Heart left ventricle (tissue), 13 donors: ENCODE measurements around the gene FGF14.

Experiments
- CTCF ChIP-seq, 12 donors: fragments of 200-600 bp; sonication (generic) in 4 of 12; IDR thresholded peaks; one replicate each; pipeline versions ENCODE4 v1.5.0 to v1.8.0; 2018 to 2022; ENCODE audit warnings: antibody characterized with exemption in 12 of 12, mild to moderate bottlenecking in 5 of 12
- POLR2A ChIP-seq, 2 donors: fragments of 450-650 bp; IDR thresholded peaks; one replicate each; pipeline ENCODE4 v1.6.1; 2017; ENCODE audit warnings: antibody characterized with exemption in 2 of 2, mild to moderate bottlenecking in 2 of 2, moderate library complexity in 2 of 2
- donor health status: ischemic (EF 13 %, LVEDD 7.1; RV severe dilation, severe dysfunction).
- donor health status: DM: no; HTN: yes; CAD: no.
- donor health status: DM: no; HTN: no; CAD: no.
- donor health status: ischemic (EF 25% LVEDD 6.9; RV normal size, moderate dysfunction).
- donor health status: ischemic (EF 25% LVEDD 5.7; RV mildly dilated, moderate dysfunction).
- donor health status: ischemic (EF 35%, LVEDD 5.7; RV mildly dilated, moderate dysfunction).
- donor health status: nonischemic (EF 11% LVEDD 7.7; RV severe dilation, severe dysfunction).
- donor health status: DM: yes; HTN: yes; CAD: no.
- donor health status: PGD.
- donor health status: ischemic (EF 29% LVEDD 5.4; RV normal size, mild dysfunction).
- donor health status: nonischemic (EF 23%, LVEDD 6.1; RV moderate dilation, normal function).

DNA sequence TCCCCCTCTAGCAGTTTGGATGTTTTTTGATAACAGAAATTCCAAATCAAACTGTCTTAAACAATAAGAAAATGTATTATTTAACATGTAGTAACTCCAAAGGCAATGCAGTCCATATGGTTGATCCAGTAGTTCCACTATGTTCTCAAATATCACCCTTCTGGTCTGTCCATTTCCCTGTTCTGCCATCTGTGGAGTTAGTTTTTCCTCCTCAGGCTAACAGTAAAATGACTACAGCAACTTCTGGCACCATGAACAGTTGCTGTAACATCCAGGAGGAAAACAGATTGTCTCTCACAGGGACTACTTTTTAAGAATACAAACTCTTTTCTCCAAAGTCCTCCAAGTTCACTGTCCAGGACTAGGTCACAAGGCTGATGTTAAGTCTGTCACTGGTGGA lies 455.4 kb downstream of the FGF14 start:
- no peak for TF ChIP-seq CTCF (IDR thresholded peaks at IDR 0.05)
- TF ChIP-seq POLR2A (IDR thresholded peaks at IDR 0.05) = no peak
